KMS-11 (cell line): ENCODE measurements around the gene CLDN1.

Experiments used
- H2AFZ ChIP-seq: fragments of 200-600 bp; sonication (generic); 2 replicates; pipeline ENCODE4 v1.6.1; 2016; ENCODE audit warnings: antibody characterized with exemption, mixed run types, low read depth
- H3K27ac ChIP-seq: fragments of 200-600 bp; sonication (generic); 2 replicates; pipeline ENCODE4 v1.6.1; 2016; ENCODE audit warnings: mild to moderate bottlenecking, mixed run types
- H3K27me3 ChIP-seq: fragments of 200-600 bp; sonication (generic); 2 replicates; pipeline ENCODE4 v1.6.1; 2017; ENCODE audit warnings: mild to moderate bottlenecking, low read depth, mixed run types, moderate library complexity; ENCODE audit not compliant: insufficient read depth
- H3K36me3 ChIP-seq: fragments of 200-600 bp; sonication (generic); 2 replicates; pipeline ENCODE4 v1.6.1; 2017; ENCODE audit warnings: mild to moderate bottlenecking, mixed run types; ENCODE audit not compliant: insufficient read depth
- H3K4me1 ChIP-seq: fragments of 200-600 bp; sonication (generic); 2 replicates; pipeline ENCODE4 v1.6.1; 2016; ENCODE audit warnings: mild to moderate bottlenecking, low read depth, mixed run types; ENCODE audit not compliant: poor library complexity, severe bottlenecking
- H3K4me2 ChIP-seq: fragments of 200-600 bp; sonication (generic); 2 replicates; pipeline ENCODE4 v1.7.0; 2016; ENCODE audit warnings: mild to moderate bottlenecking, mixed run types
- H3K4me3 ChIP-seq: fragments of 200-600 bp; sonication (generic); IDR thresholded peaks from 2 replicates; pipeline ENCODE4 v1.6.1; 2017; ENCODE audit warnings: low read depth, low read length, mixed read lengths; ENCODE audit not compliant: insufficient read depth
- H3K79me2 ChIP-seq: fragments of 200-600 bp; sonication (generic); 2 replicates; pipeline ENCODE4 v1.6.1; 2016; ENCODE audit warnings: low read depth, mixed run types; ENCODE audit not compliant: insufficient read depth
- H3K9ac ChIP-seq: fragments of 200-600 bp; sonication (generic); 2 replicates; pipeline ENCODE4 v1.6.1; 2016; ENCODE audit warnings: mild to moderate bottlenecking, mixed run types
- H4K20me1 ChIP-seq: fragments of 200-600 bp; sonication (generic); 2 replicates; pipeline ENCODE4 v1.6.1; 2016; ENCODE audit warnings: mild to moderate bottlenecking, mixed run types; ENCODE audit not compliant: insufficient read depth
- TF ChIP-seq, protein P1 (sequence below): fragments of 200-600 bp; sonication (generic); conservative IDR thresholded peaks from 2 replicates; pipeline ENCODE4 v1.6.1; 2017; ENCODE audit warnings: low read depth, mild to moderate bottlenecking, antibody characterized with exemption, low read length, moderate library complexity, mixed read lengths

Gene CLDN1

DNA sequence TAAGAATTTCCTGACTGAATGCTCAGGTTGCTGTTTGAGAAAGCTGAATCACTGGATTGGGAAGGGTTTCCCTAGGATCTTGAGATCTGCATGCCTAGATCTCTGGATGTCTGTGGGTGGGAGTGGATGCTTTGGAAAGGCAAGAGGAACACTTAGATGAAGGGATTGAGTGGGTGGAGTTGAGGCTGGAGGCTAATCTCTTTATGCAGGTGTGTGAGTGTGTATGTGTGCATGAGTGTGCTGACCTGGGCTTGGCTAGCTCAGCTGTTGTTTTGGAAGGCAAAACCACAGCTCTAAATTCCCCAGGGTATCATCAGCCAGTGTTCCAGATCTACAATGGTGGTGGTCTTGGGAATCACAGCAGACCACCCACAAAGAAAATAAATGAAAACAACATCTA lies 60.5 kb downstream of the CLDN1 start:
- no peaks in the 10 kb centered on the region for H3K4me1 ChIP-seq
- TF ChIP-seq, protein P1, sequence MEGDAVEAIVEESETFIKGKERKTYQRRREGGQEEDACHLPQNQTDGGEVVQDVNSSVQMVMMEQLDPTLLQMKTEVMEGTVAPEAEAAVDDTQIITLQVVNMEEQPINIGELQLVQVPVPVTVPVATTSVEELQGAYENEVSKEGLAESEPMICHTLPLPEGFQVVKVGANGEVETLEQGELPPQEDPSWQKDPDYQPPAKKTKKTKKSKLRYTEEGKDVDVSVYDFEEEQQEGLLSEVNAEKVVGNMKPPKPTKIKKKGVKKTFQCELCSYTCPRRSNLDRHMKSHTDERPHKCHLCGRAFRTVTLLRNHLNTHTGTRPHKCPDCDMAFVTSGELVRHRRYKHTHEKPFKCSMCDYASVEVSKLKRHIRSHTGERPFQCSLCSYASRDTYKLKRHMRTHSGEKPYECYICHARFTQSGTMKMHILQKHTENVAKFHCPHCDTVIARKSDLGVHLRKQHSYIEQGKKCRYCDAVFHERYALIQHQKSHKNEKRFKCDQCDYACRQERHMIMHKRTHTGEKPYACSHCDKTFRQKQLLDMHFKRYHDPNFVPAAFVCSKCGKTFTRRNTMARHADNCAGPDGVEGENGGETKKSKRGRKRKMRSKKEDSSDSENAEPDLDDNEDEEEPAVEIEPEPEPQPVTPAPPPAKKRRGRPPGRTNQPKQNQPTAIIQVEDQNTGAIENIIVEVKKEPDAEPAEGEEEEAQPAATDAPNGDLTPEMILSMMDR = no peak
- no peaks in the 10 kb centered on the region for H3K79me2 ChIP-seq
- no peak overlapping the region for H2AFZ ChIP-seq
- H3K4me2 ChIP-seq = no peak overlapping the region
- no peak overlapping the region for H3K27ac ChIP-seq
- H3K9ac ChIP-seq = no peak overlapping the region
- no peaks in the 10 kb centered on the region for H3K36me3 ChIP-seq
- no peaks in the 10 kb centered on the region for H4K20me1 ChIP-seq
- no peaks in the 10 kb centered on the region for H3K27me3 ChIP-seq
- H3K4me3 ChIP-seq = no peak overlapping the region

DNA sequence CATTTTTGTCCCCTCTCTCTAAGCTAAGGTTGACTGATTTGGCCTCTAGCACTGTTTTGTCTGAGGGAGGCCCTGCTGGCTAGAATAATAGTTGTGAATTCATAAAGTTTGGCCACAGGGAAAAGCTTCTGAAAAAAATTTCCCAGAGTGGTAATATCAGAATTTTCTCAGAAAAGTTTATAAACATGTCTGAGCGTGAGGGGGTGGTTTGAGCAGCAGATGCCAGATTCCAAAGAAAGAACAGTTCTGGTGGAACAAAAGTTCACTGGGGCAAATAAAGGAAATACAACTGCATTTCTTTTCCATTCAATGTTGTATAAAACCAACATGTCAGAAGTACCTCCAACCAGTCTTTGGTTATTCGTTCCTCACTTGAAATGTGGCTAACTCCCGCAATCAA lies 61.2 kb downstream of the CLDN1 start:
- Histone ChIP-seq H3K4me2 (no peak overlapping the region), H3K4me1 (no peaks in the 10 kb centered on the region), H3K9ac (no peak overlapping the region), H3K27me3 (no peaks in the 10 kb centered on the region), H3K4me3 (no peak overlapping the region), H3K79me2 (no peaks in the 10 kb centered on the region), H3K27ac (no peak overlapping the region), H2AFZ (no peak overlapping the region), H4K20me1 (no peaks in the 10 kb centered on the region), H3K36me3 (no peaks in the 10 kb centered on the region)
- TF ChIP-seq, protein P1 = no peak

DNA sequence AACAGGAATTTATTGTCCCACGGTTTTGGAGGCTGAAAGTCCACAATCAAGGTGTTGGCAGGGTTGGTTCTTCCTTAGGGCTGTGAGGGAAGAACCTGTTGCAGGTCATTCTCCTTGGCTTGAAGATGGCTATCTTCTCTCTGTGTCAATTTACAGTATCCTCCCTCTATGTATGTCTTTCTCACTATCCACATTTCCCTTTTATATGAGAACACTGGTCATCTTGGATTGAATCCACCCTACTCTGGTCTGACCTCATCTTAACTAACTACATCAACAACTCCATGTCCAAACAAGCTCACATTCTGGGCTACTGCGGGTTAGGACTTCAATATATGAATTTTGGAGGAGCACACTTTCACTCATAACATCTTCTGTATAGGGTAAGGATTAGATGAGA lies 61.9 kb downstream of the CLDN1 start:
- no peak overlapping the region for H3K27ac ChIP-seq

DNA sequence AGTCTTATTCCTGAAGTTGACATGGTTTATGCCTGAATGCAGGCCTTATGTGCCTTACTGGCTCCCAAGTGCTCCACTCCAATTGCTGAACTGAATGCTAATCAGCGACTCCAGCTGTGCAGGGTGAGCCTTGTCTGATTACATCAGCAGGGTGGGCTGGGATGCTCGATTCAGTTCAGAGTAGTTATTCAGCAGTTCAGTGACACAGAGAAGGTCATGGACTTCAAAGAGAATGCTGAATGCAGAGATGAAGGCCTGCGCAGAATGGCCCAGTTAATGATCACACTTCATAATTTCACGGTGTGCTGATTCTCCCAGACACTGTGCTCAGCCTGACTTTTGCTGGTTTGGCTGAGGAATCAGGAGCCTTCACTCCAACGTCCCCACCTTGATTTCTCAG lies 63.6 kb downstream of the CLDN1 start:
- no peaks in the 10 kb centered on the region for H4K20me1 ChIP-seq
- no peak overlapping the region for H3K9ac ChIP-seq
- no peaks in the 10 kb centered on the region for H3K27me3 ChIP-seq
- H3K4me2 ChIP-seq = no peak overlapping the region
- H3K4me1 ChIP-seq = no peaks in the 10 kb centered on the region
- H3K79me2 ChIP-seq = no peaks in the 10 kb centered on the region
- TF ChIP-seq, protein P1 = no peak
- no peaks in the 10 kb centered on the region for H3K36me3 ChIP-seq
- H3K4me3 ChIP-seq = no peak overlapping the region
- H2AFZ ChIP-seq = no peak overlapping the region
- H3K27ac ChIP-seq = no peak overlapping the region

More for the DNA sequence above, 61.9 kb downstream of the CLDN1 start:
- no peaks in the 10 kb centered on the region for H4K20me1 ChIP-seq
- H3K4me1 ChIP-seq = no peaks in the 10 kb centered on the region
- no peak overlapping the region for H3K9ac ChIP-seq
- H3K36me3 ChIP-seq = no peaks in the 10 kb centered on the region
- no peaks in the 10 kb centered on the region for H3K79me2 ChIP-seq
- TF ChIP-seq, protein P1 = no peak
- H2AFZ ChIP-seq = no peak overlapping the region
- no peak overlapping the region for H3K4me2 ChIP-seq
- H3K4me3 ChIP-seq = no peak overlapping the region
- H3K27me3 ChIP-seq = no peaks in the 10 kb centered on the region
